Trophoblast cell (in vitro differentiated cells and primary cell): ENCODE measurements around the gene ATG7.

ENCODE experiments used
- DNase-seq, 2 donors: peaks; one replicate each; pipeline ENCODE4 v3.0.0-alpha.2; 2016
- H2AFZ ChIP-seq: 2 replicates; pipeline ENCODE4 v1.6.1; 2013; ENCODE audit warnings: low read length, moderate library complexity, mild to moderate bottlenecking; ENCODE audit not compliant: insufficient read depth, poor library complexity
- H2AK5ac ChIP-seq: 2 replicates; pipeline ENCODE4 v1.6.1; 2013; ENCODE audit warnings: mild to moderate bottlenecking, low read length
- H2BK120ac ChIP-seq: 2 replicates; pipeline ENCODE4 v1.6.1; 2013; ENCODE audit warnings: low read length, mild to moderate bottlenecking, moderate library complexity; ENCODE audit not compliant: insufficient read depth, poor library complexity
- H2BK12ac ChIP-seq: 2 replicates; pipeline ENCODE4 v1.6.1; 2013; ENCODE audit warnings: mild to moderate bottlenecking, low read length, moderate library complexity
- H2BK5ac ChIP-seq: 2 replicates; pipeline ENCODE4 v1.6.1; 2013; ENCODE audit warnings: low read length, low read depth, moderate library complexity, mild to moderate bottlenecking; ENCODE audit not compliant: poor library complexity
- H3K14ac ChIP-seq: 2 replicates; pipeline ENCODE4 v1.6.1; 2013; ENCODE audit warnings: mild to moderate bottlenecking, low read length
- H3K18ac ChIP-seq: 2 replicates; pipeline ENCODE4 v1.6.1; 2013; ENCODE audit warnings: mild to moderate bottlenecking, low read length
- H3K23ac ChIP-seq: 2 replicates; pipeline ENCODE4 v1.6.1; 2013; ENCODE audit warnings: low read length
- H3K27ac ChIP-seq: 2 replicates; pipeline ENCODE4 v1.5.1; 2013; ENCODE audit warnings: low read depth, mild to moderate bottlenecking, inconsistent platforms, low read length, moderate library complexity
- H3K27me3 ChIP-seq: 2 replicates; pipeline ENCODE4 v1.6.1; 2013; ENCODE audit warnings: inconsistent platforms, mild to moderate bottlenecking, low read length, moderate library complexity; ENCODE audit not compliant: insufficient read depth
- H3K36me3 ChIP-seq, 2 experiments: 1 replicate in 1 of 2; 2 replicates in 1 of 2; pipeline ENCODE4 v1.6.1; 2013; ENCODE audit warnings: low read length in 2 of 2, mild to moderate bottlenecking in 2 of 2, moderate library complexity in 1 of 2; ENCODE audit not compliant: insufficient read depth in 2 of 2, control insufficient read depth in 1 of 2
- H3K4ac ChIP-seq: 2 replicates; pipeline ENCODE4 v1.6.1; 2013; ENCODE audit warnings: low read depth, mild to moderate bottlenecking, low read length, moderate library complexity
- H3K4me1 ChIP-seq, 2 experiments: 1 replicate in 1 of 2; 2 replicates in 1 of 2; pipeline ENCODE4 v1.6.1; 2013; ENCODE audit warnings: low read length in 2 of 2, mild to moderate bottlenecking in 2 of 2, moderate library complexity in 1 of 2; ENCODE audit not compliant: insufficient read depth in 2 of 2, control insufficient read depth in 1 of 2
- H3K4me2 ChIP-seq: 2 replicates; pipeline ENCODE4 v1.6.1; 2013; ENCODE audit warnings: inconsistent platforms, mild to moderate bottlenecking, low read length, moderate library complexity
- H3K4me3 ChIP-seq: 2 replicates; pipeline ENCODE4 v1.5.1; 2013; ENCODE audit warnings: mild to moderate bottlenecking, low read depth, low read length, inconsistent platforms
- H3K79me1 ChIP-seq: one replicate; pipeline ENCODE4 v1.6.1; 2013; ENCODE audit warnings: low read length
- H3K79me2 ChIP-seq: 2 replicates; pipeline ENCODE4 v1.6.1; 2013; ENCODE audit warnings: low read length, mild to moderate bottlenecking; ENCODE audit not compliant: control insufficient read depth, insufficient read depth, poor library complexity
- H3K9ac ChIP-seq: 2 replicates; pipeline ENCODE4 v1.6.1; 2013; ENCODE audit warnings: mild to moderate bottlenecking, low read length
- H3K9me3 ChIP-seq: 2 replicates; pipeline ENCODE4 v1.6.1; 2013; ENCODE audit warnings: low read depth, mild to moderate bottlenecking, control low read depth, inconsistent platforms, low read length; ENCODE audit not compliant: insufficient read depth
- H4K12ac ChIP-seq: 2 replicates; pipeline ENCODE4 v1.6.1; 2013; ENCODE audit warnings: low read depth, mild to moderate bottlenecking, low read length, moderate library complexity
- H4K8ac ChIP-seq: 2 replicates; pipeline ENCODE4 v1.6.1; 2013; ENCODE audit warnings: low read depth, mild to moderate bottlenecking, low read length, moderate library complexity
- H4K91ac ChIP-seq: one replicate; pipeline ENCODE4 v1.6.1; 2013; ENCODE audit warnings: low read depth, mild to moderate bottlenecking, low read length, moderate library complexity
- WGBS: extraction: QIAGEN DNeasy Blood & Tissue Kit; methylation state at CpG from one replicate; pipeline ENCODE4 v1.1.7; 2013; ENCODE audit warnings: missing lambda C conversion rate; ENCODE audit not compliant: insufficient read length, insufficient coverage; ENCODE audit errors: extremely low coverage; 5-methylcytosine and 5-hydroxymethylcytosine counted together

The ATG7 gene

GRCh38 chr3:11581237-11582190, 309.3 kb downstream of the ATG7 start:
- Histone ChIP-seq H2AFZ (peak overlapping the region; percentile 39), H3K79me2 (peaks cover 6% of the 10 kb centered on the region), H3K14ac (peak overlapping the region; percentile 84), H4K8ac (peak overlapping the region; percentile 82), H3K27ac (peak overlapping the region; percentile 22), H3K9ac (no peak overlapping the region), H3K36me3 (no peaks in the 10 kb centered on the region), H3K4me1 (peaks cover 19 to 22% of the 10 kb centered on the region in 2 experiments), H2BK5ac (peak overlapping the region; percentile 68), H3K18ac (peak overlapping the region; percentile 95), H3K23ac (no peak overlapping the region), H4K12ac (peak overlapping the region; percentile 69), H3K27me3 (no peaks in the 10 kb centered on the region), H2BK120ac (peak overlapping the region; percentile 46), H3K79me1 (peaks cover 5% of the 10 kb centered on the region), H3K4me2 (peak overlapping the region; percentile 46), H3K9me3 (peaks cover 2% of the 10 kb centered on the region), H4K91ac (peak overlapping the region; percentile 90), H2AK5ac (peak overlapping the region; percentile 68), H3K4me3 (no peak overlapping the region), H3K4ac (peak overlapping the region; percentile 81), H2BK12ac (peak overlapping the region; percentile 78)
- DNase-seq: no peak
- no CpG with 5 or more reads among the region's 16 CpGs for WGBS

GRCh38 chr3:11582191-11582968, 310.2 kb downstream of the ATG7 start:
- peak overlapping the region; percentile 46 for H3K4me2 ChIP-seq
- no peaks in the 10 kb centered on the region for H3K27me3 ChIP-seq
- peaks cover 6% of the 10 kb centered on the region for H3K79me2 ChIP-seq
- H2AFZ ChIP-seq: no peak overlapping the region
- peaks cover 0 to 3% of the 10 kb centered on the region in 2 experiments for H3K36me3 ChIP-seq
- no peak overlapping the region for H4K12ac ChIP-seq
- H3K23ac ChIP-seq: no peak overlapping the region
- peak overlapping the region; percentile 90 for H4K91ac ChIP-seq
- H3K4me3 ChIP-seq: no peak overlapping the region
- peaks cover 19 to 22% of the 10 kb centered on the region in 2 experiments for H3K4me1 ChIP-seq
- no peak overlapping the region for H2BK12ac ChIP-seq
- H3K4ac ChIP-seq: no peak overlapping the region
- no peak overlapping the region for H3K9ac ChIP-seq
- no peak overlapping the region for H2BK120ac ChIP-seq
- H3K79me1 ChIP-seq: peaks cover 5% of the 10 kb centered on the region
- H4K8ac ChIP-seq: no peak overlapping the region
- H2AK5ac ChIP-seq: no peak overlapping the region
- DNase-seq: no peak
- H3K27ac ChIP-seq: peak overlapping the region; percentile 22
- no peak overlapping the region for H3K18ac ChIP-seq
- peak overlapping the region; percentile 84 for H3K14ac ChIP-seq
- no CpG with 5 or more reads among the region's 13 CpGs for WGBS
- peaks cover 2% of the 10 kb centered on the region for H3K9me3 ChIP-seq
- H2BK5ac ChIP-seq: peak overlapping the region; percentile 68

GRCh38 chr3:11583235-11583634, 311.0 kb downstream of the ATG7 start:
- Histone ChIP-seq H4K8ac (no peak overlapping the region), H2AK5ac (no peak overlapping the region), H4K12ac (no peak overlapping the region), H3K9ac (no peak overlapping the region), H2BK120ac (no peak overlapping the region), H3K36me3 (peaks cover 3 to 7% of the 10 kb centered on the region in 2 experiments), H3K27me3 (no peaks in the 10 kb centered on the region), H3K79me2 (peaks cover 7% of the 10 kb centered on the region), H2BK5ac (no peak overlapping the region), H3K4me1 (peaks cover 19 to 22% of the 10 kb centered on the region in 2 experiments), H3K4me3 (no peak overlapping the region), H4K91ac (no peak overlapping the region), H3K18ac (no peak overlapping the region), H3K4ac (no peak overlapping the region), H3K79me1 (peaks cover 5% of the 10 kb centered on the region), H3K23ac (no peak overlapping the region), H3K14ac (no peak overlapping the region), H3K9me3 (no peaks in the 10 kb centered on the region), H2AFZ (no peak overlapping the region), H2BK12ac (no peak overlapping the region), H3K27ac (no peak overlapping the region), H3K4me2 (no peak overlapping the region)
- DNase-seq: no peak

GRCh38 chr3:11583638-11584046, 311.4 kb downstream of the ATG7 start:
- Histone ChIP-seq H4K12ac (no peak overlapping the region), H3K9me3 (no peaks in the 10 kb centered on the region), H2BK120ac (no peak overlapping the region), H3K4me2 (no peak overlapping the region), H3K23ac (no peak overlapping the region), H3K9ac (no peak overlapping the region), H4K8ac (no peak overlapping the region), H3K27me3 (no peaks in the 10 kb centered on the region), H3K27ac (no peak overlapping the region), H2BK12ac (no peak overlapping the region), H3K4me1 (peaks cover 19 to 26% of the 10 kb centered on the region in 2 experiments), H2AFZ (no peak overlapping the region), H2AK5ac (no peak overlapping the region), H3K4ac (peak overlapping the region; percentile 58), H3K4me3 (no peak overlapping the region), H3K79me2 (peaks cover 10% of the 10 kb centered on the region), H2BK5ac (no peak overlapping the region), H3K79me1 (peaks cover 7% of the 10 kb centered on the region), H3K36me3 (peaks cover 6 to 8% of the 10 kb centered on the region in 2 experiments), H4K91ac (no peak overlapping the region), H3K14ac (no peak overlapping the region), H3K18ac (no peak overlapping the region)
- no CpG with 5 or more reads among the region's 10 CpGs for WGBS
- DNase-seq: no peak
